ENCODE measurements around the gene PLA2G5. TPM values are rescaled to one million over a fixed set of nuclear protein-coding genes. Genes with fewer than 3 reads are reported as not detected.

The PLA2G5 gene
- polyA plus RNA-seq, 4 donors = 1.4 to 2.9 TPM; not detected in 2

Other genes with a start within 250 kb of the PLA2G5 start
- 10 to 100 TPM in 1 of 4 donors, 1 to 10 TPM in 3; 2.2 to 21.4 (median 3.1) TPM for gene OTUD3, start 187.8 kb upstream of the PLA2G5 start, polyA plus RNA-seq
- not detected for gene PLA2G2E, start 146.6 kb upstream of the PLA2G5 start, polyA plus RNA-seq
- 1,000 to 10,000 TPM in 1 of 4 donors, 100 to 1,000 TPM in 2, 10 to 100 TPM in 1; 83.6 to 1,925 (median 293) TPM for gene PLA2G2A, start 90.6 kb upstream of the PLA2G5 start, polyA plus RNA-seq
- under 1 TPM in 2 of 4 donors, not detected in 2; 0.40 to 0.41 TPM for gene PLA2G2D, start 49.3 kb downstream of the PLA2G5 start, polyA plus RNA-seq
- gene PLA2G2F, start 69.1 kb downstream of the PLA2G5 start, polyA plus RNA-seq = under 1 TPM in 2 of 4 donors, not detected in 2; 0.01 to 0.04 TPM
- 1 to 10 TPM in 2 of 4 donors, under 1 TPM in 2; 0.22 to 1.6 (median 0.77) TPM for gene UBXN10, start 115.9 kb downstream of the PLA2G5 start, polyA plus RNA-seq
- under 1 TPM in 1 of 4 donors, not detected in 3; 0.01 TPM for gene PLA2G2C, start 116.3 kb downstream of the PLA2G5 start, polyA plus RNA-seq
- gene VWA5B1, start 220.7 kb downstream of the PLA2G5 start, polyA plus RNA-seq = 1 to 10 TPM in 1 of 4 donors, under 1 TPM in 1, not detected in 2; 0.01 to 1.5 TPM

Data from small intestine (tissue), 4 donors.